K562 (cell line): ENCODE measurements around the gene DLST. TPM values are rescaled to one million over a fixed set of nuclear protein-coding genes. Genes with fewer than 3 reads are reported as not detected.
A peak's percentile ranks its signal among the peaks of the same experiment; 100 is the strongest.

Source experiments
- ATAC-seq: fragments of 200-7000 bp; cut with Tn5 transposase; 3 replicates; pipeline ENCODE4 v1.9.1; 2020; ENCODE audit warnings: moderate library complexity
- BruUV-seq: library from RNA; stranded (reverse); fragments of 400-500 nt; replicated peaks from 2 replicates; lab custom pipeline; 2021; lab: Mats Ljungman, UMichigan
- CTCF ChIA-PET: fragments of 300-600 bp; formaldehyde crosslinking; extraction: SDS; loops from one replicate; lab custom pipeline; 2021; ENCODE audit warnings: low intra/inter-chr PET ratio; lab: Yijun Ruan, JAX
- POLR2A ChIA-PET: fragments of 300-600, 350-650 bp; sonication (Branson Sonifier 250); formaldehyde crosslinking; extraction: SDS; loops from one replicate; lab custom pipeline; 2021; ENCODE audit warnings: antibody characterized with exemption, inconsistent platforms; lab: Yijun Ruan, JAX
- DNase-seq, 4 experiments: peaks; one replicate each; pipeline versions ENCODE4 v3.0.0 to v3.0.0-alpha.2; 2011 to 2018; ENCODE audit warnings: low spot score in 3 of 4, mixed read lengths in 3 of 4; ENCODE audit errors: extremely low read depth in 1 of 4
- FAIRE-seq: peaks from 2 replicates; lab custom pipeline; 2011; peaks lifted over from hg19 to GRCh38; lab: Jason Lieb, UNC
- H2AFZ ChIP-seq: 2 replicates; pipeline ENCODE4 v1.6.0; 2011; ENCODE audit warnings: low read depth, low read length, control low read depth, inconsistent platforms
- H3K27ac ChIP-seq: fragments of 200-600 bp; 3 replicates; pipeline ENCODE4 v1.8.0; 2011; ENCODE audit warnings: low read depth, mild to moderate bottlenecking, control low read depth, inconsistent platforms, low read length, moderate library complexity, mixed read lengths; ENCODE audit errors: extremely low read depth
- H3K27me3 ChIP-seq, 2 experiments: fragments of 300-600 bp in 1 of 2; 2 replicates in 1 of 2; 3 replicates in 1 of 2; pipeline versions ENCODE4 v1.6.0 to v1.8.0; 2011; ENCODE audit warnings: inconsistent platforms in 2 of 2, low read length in 2 of 2, mild to moderate bottlenecking in 1 of 2, mixed read lengths in 1 of 2, moderate library complexity in 1 of 2; ENCODE audit not compliant: control insufficient read depth in 2 of 2, insufficient read depth in 2 of 2
- H3K36me3 ChIP-seq: fragments of 300-600 bp; 3 replicates; pipeline ENCODE4 v1.8.0; 2011; ENCODE audit warnings: mild to moderate bottlenecking, low read length, inconsistent platforms; ENCODE audit not compliant: control insufficient read depth, insufficient read depth
- H3K4me1 ChIP-seq, 2 experiments: fragments of 200-600 bp in 1 of 2; replicated peaks in 1 of 2; 2 replicates in 1 of 2; 3 replicates in 1 of 2; pipeline versions ENCODE4 v1.5.1 to v1.8.0; 2011; ENCODE audit warnings: inconsistent platforms in 2 of 2, low read length in 2 of 2, mild to moderate bottlenecking in 1 of 2, mixed read lengths in 1 of 2, moderate library complexity in 1 of 2; ENCODE audit not compliant: control insufficient read depth in 2 of 2, insufficient read depth in 2 of 2
- H3K4me2 ChIP-seq: 2 replicates; pipeline ENCODE4 v1.6.1; 2011; ENCODE audit warnings: low read length, control low read depth, inconsistent platforms, mixed read lengths; ENCODE audit not compliant: insufficient read depth
- H3K4me3 ChIP-seq: fragments of 200-600 bp; sonication (generic), shearing (Covaris generic); 2 replicates; pipeline ENCODE4 v1.5.1; 2016; ENCODE audit warnings: control low read depth, inconsistent platforms
- H3K79me2 ChIP-seq: fragments of 200-600 bp; 3 replicates; pipeline ENCODE4 v1.8.0; 2011; ENCODE audit warnings: low read length, inconsistent platforms; ENCODE audit not compliant: control insufficient read depth, insufficient read depth
- H3K9ac ChIP-seq, 2 experiments: 2 replicates each; pipeline versions ENCODE4 v1.6.0 to v1.6.1; 2011; ENCODE audit warnings: low read depth in 2 of 2, low read length in 2 of 2, control low read depth in 1 of 2, inconsistent platforms in 1 of 2, mild to moderate bottlenecking in 1 of 2, mixed read lengths in 1 of 2; ENCODE audit not compliant: insufficient read depth in 1 of 2
- H3K9me1 ChIP-seq: one replicate; pipeline ENCODE4 v1.6.0; 2011; ENCODE audit warnings: inconsistent platforms, mild to moderate bottlenecking, low read length, moderate library complexity; ENCODE audit not compliant: control insufficient read depth, insufficient read depth
- H3K9me3 ChIP-seq: replicated peaks from 2 replicates; pipeline ENCODE4 v1.5.1; 2011; ENCODE audit warnings: low read depth, low read length, inconsistent platforms; ENCODE audit not compliant: control insufficient read depth, insufficient read depth
- H4K20me1 ChIP-seq: replicated peaks from 2 replicates; pipeline ENCODE4 v1.6.1; 2011; ENCODE audit warnings: low read length, inconsistent platforms, mixed read lengths; ENCODE audit not compliant: control insufficient read depth, insufficient read depth
- CTCF ChIP-seq, 3 experiments: IDR thresholded peaks in 2 of 3; conservative IDR thresholded peaks in 1 of 3; 2 replicates each; pipeline ENCODE4 v1.5.1; 2011 to 2012; ENCODE audit warnings: low read length in 3 of 3, mild to moderate bottlenecking in 3 of 3, control low read depth in 2 of 3, improper control_type of control experiment in 1 of 3, inconsistent platforms in 1 of 3, low read depth in 1 of 3, mixed read lengths in 1 of 3, moderate library complexity in 1 of 3; ENCODE audit not compliant: insufficient read depth in 2 of 3
- POLR2A ChIP-seq: fragments of 450-650 bp; conservative IDR thresholded peaks from 2 replicates; pipeline ENCODE4 v1.6.1; 2016
- POLR2G ChIP-seq: fragments of 200-400 bp; formaldehyde crosslinking; IDR thresholded peaks from 2 replicates; pipeline ENCODE4 v1.6.1; 2017; ENCODE audit warnings: low read depth, mild to moderate bottlenecking, antibody characterized with exemption, low read length, moderate library complexity
- TFAP4 ChIP-seq: sonication (generic); formaldehyde crosslinking; IDR thresholded peaks from 2 replicates; pipeline ENCODE4 v1.8.0; 2022; ENCODE audit warnings: missing genetic modification reagents, mild to moderate bottlenecking, moderate library complexity, borderline replicate concordance
- WGBS: fragments of 100-300 bp; shearing (Covaris generic); methylation state at CpG from one replicate; pipeline ENCODE4 v1.1.6; 2016; ENCODE audit warnings: low coverage, mixed read lengths; ENCODE audit not compliant: insufficient coverage; ENCODE audit errors: missing lambda C conversion rate; 5-methylcytosine and 5-hydroxymethylcytosine counted together
- in situ Hi-C: fragments of 300-500 bp; cut with MboI; formaldehyde crosslinking; loops from 4 replicates; pipeline ENCODE4 v1.15.0; 2018; ENCODE audit warnings: inconsistent platforms, mixed read lengths
- intact Hi-C: fragments of 100-400 bp; cut with micrococcal nuclease; formaldehyde crosslinking; loops from 2 replicates; pipeline ENCODE4 v1.14.2; 2022
- polyA plus RNA-seq, 8 experiments: library from polyadenylated mRNA; depleted of rRNA in 4 of 8; stranded (reverse) in 5 of 8; unstranded in 3 of 8; fragments of >200 nt; fragmentation: Nextera tagmentation in 2 of 8; fragmentation: Illumina TruSeq in 1 of 8; extraction: Ambion mirVana in 2 of 8; extraction: Trizol in 1 of 8; gene quantifications; 2 replicates each; pipeline versions ENCODE4 v1.2.1 to v1.2.3, GENCODE V29; 2011 to 2014; ENCODE audit warnings: inconsistent platforms in 1 of 8, missing spikeins in 1 of 8
- total RNA-seq, 7 experiments: library from RNA; depleted of rRNA in 6 of 7; stranded (reverse); fragments of >200 nt in 6 of 7; fragmentation: Illumina TruSeq in 2 of 7; extraction: Trizol in 2 of 7; gene quantifications; 2 replicates each; pipeline versions ENCODE4 v1.2.1 to v1.2.3, GENCODE V29; 2011 to 2021; ENCODE audit warnings: low replicate concordance in 1 of 7
- TF ChIP-seq, protein P1 (sequence below): sonication (generic); formaldehyde crosslinking; IDR thresholded peaks from 2 replicates; pipeline ENCODE4 v1.9.0; 2022; ENCODE audit warnings: mild to moderate bottlenecking, missing genetic modification reagents

The DLST gene
- total and polyA plus RNA-seq, 9 of the 15 experiments (the other 6 are each of a cell fraction or from before 2014, with no cell fraction given): 3.0 to 73.7 (median 45.4) TPM

GRCh38 chr14:74906925-74907521, 25.3 kb downstream of the DLST start:
- H3K27ac ChIP-seq: no peak overlapping the region
- TF ChIP-seq POLR2G (peak; percentile 52; the same call in 1 of the 2 replicates), CTCF (IDR thresholded peaks at IDR 0.05 in 2 of 3, conservative IDR thresholded peaks at IDR 0.05 in 1 of 3; ENCODE audit: insufficient read depth in 2 of 3, low read depth in 1 of 3, low read length in 3 of 3) (peak in 2 of 3 experiments; percentile 24 to 38; a peak in 2 of 6 replicates), TFAP4 (peak; percentile 45; the same call in 1 of the 2 replicates), POLR2A (0 out of 2 replicates have a peak, but pooled peaks have one; percentile 13)
- TF ChIP-seq, protein P1, sequence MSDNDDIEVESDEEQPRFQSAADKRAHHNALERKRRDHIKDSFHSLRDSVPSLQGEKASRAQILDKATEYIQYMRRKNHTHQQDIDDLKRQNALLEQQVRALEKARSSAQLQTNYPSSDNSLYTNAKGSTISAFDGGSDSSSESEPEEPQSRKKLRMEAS (CRISPR knock-in tag): no peak
- POLR2A ChIA-PET: interaction anchor here (0.5 to 1.6 kb wide), 7 partner anchors 12 to 397 kb away, joined by 3 to 6 read pairs (median 4); partner anchors contain the start of gene RPS6KL1
- no peaks in the 10 kb centered on the region for H3K27me3 ChIP-seq
- ATAC-seq: peak; percentile 36
- no peaks in the 10 kb centered on the region for H3K79me2 ChIP-seq
- no peak for FAIRE-seq
- no peak overlapping the region for H2AFZ ChIP-seq
- peaks cover 10 to 36% of the 10 kb centered on the region in 2 experiments; a peak in 3 of 5 replicates for H3K4me1 ChIP-seq
- BruUV-seq: no TSS peak
- peaks cover 31% of the 10 kb centered on the region; the same call in 2 of the 3 replicates for H3K36me3 ChIP-seq
- no peak for DNase-seq
- H3K9me1 ChIP-seq: no peaks in the 10 kb centered on the region
- H3K9ac ChIP-seq: peak overlapping the region in 1 of 2 experiments; percentile 74; a peak in 2 of 4 replicates
- no peak overlapping the region for H3K4me2 ChIP-seq
- H3K4me3 ChIP-seq: no peak overlapping the region
- H3K9me3 ChIP-seq: no peaks in the 10 kb centered on the region
- intact Hi-C loops (loop anchor here (5.0 kb wide), 1 partner anchor 300 kb away; no protein-coding TSS in a partner anchor), in situ Hi-C loops (no loop called here)
- no peaks in the 10 kb centered on the region; the same call in 1 of the 2 replicates for H4K20me1 ChIP-seq
- WGBS: 81% methylated on average over 8 of the region's 12 CpGs
- CTCF ChIA-PET: no interaction called here
